HepG2 (cell line): ENCODE measurements around the gene TXN2. TPM values are rescaled to one million over a fixed set of nuclear protein-coding genes. Genes with fewer than 3 reads are reported as not detected.

Experiments
- ATAC-seq: fragments of 200-7000 bp; cut with Tn5 transposase; 3 replicates; pipeline ENCODE4 v1.9.1; 2020; ENCODE audit warnings: mild to moderate bottlenecking, moderate library complexity
- BruUV-seq: library from RNA; stranded (reverse); fragments of 400-500 nt; replicated peaks from 2 replicates; lab custom pipeline; 2021; lab: Mats Ljungman, UMichigan
- CTCF ChIA-PET: fragments of 300-600 bp; formaldehyde crosslinking; extraction: SDS; loops from one replicate; lab custom pipeline; 2021; ENCODE audit warnings: low total read pairs, inconsistent platforms, low intra/inter-chr PET ratio; lab: Yijun Ruan, JAX
- POLR2A ChIA-PET: fragments of 350-600 bp; sonication (Branson Sonifier 250); formaldehyde crosslinking; loops from one replicate; lab custom pipeline; 2020; ENCODE audit warnings: antibody characterized with exemption, inconsistent platforms; lab: Yijun Ruan, JAX
- DNase-seq: peaks from one replicate; pipeline ENCODE4 v3.0.0-alpha.2; 2015; ENCODE audit warnings: low spot score
- FAIRE-seq: peaks from 3 replicates; lab custom pipeline; 2011; peaks lifted over from hg19 to GRCh38; lab: Jason Lieb, UNC
- H2AFZ ChIP-seq: one replicate; pipeline ENCODE4 v1.6.1; 2011; ENCODE audit warnings: low read length, inconsistent platforms
- H3K27ac ChIP-seq: fragments of 300-600 bp; 3 replicates; pipeline ENCODE4 v1.8.0; 2011; ENCODE audit warnings: mixed run types, mild to moderate bottlenecking, mixed read lengths, low read length, inconsistent platforms; ENCODE audit not compliant: insufficient read depth; ENCODE audit errors: extremely low read length
- H3K27me3 ChIP-seq, 2 experiments: fragments of 200-600 bp in 1 of 2; 2 replicates in 1 of 2; 3 replicates in 1 of 2; pipeline versions ENCODE4 v1.6.0 to v1.8.0; 2011; ENCODE audit warnings: low read length in 2 of 2, mild to moderate bottlenecking in 2 of 2, moderate library complexity in 2 of 2, inconsistent platforms in 1 of 2; ENCODE audit not compliant: insufficient read depth in 2 of 2, control insufficient read depth in 1 of 2
- H3K36me3 ChIP-seq, 2 experiments: fragments of 200-600 bp in 1 of 2; replicated peaks in 1 of 2; 2 replicates in 1 of 2; 3 replicates in 1 of 2; pipeline versions ENCODE4 v1.5.1 to v1.8.0; 2011; ENCODE audit warnings: low read length in 2 of 2, inconsistent platforms in 1 of 2; ENCODE audit not compliant: insufficient read depth in 2 of 2, control insufficient read depth in 1 of 2
- H3K4me1 ChIP-seq: 2 replicates; pipeline ENCODE4 v1.5.1; 2012; ENCODE audit warnings: low read length, inconsistent platforms; ENCODE audit not compliant: insufficient read depth
- H3K4me2 ChIP-seq: 2 replicates; pipeline ENCODE4 v1.6.0; 2011; ENCODE audit warnings: low read depth, low read length, inconsistent platforms
- H3K4me3 ChIP-seq, 3 experiments: fragments of 200-600 bp in 1 of 3; sonication (generic), shearing (Covaris generic) in 1 of 3; replicated peaks in 1 of 3; 2 replicates each; pipeline ENCODE4 v1.5.1; 2011 to 2016; ENCODE audit warnings: low read length in 3 of 3, inconsistent platforms in 2 of 3, low read depth in 2 of 3, mild to moderate bottlenecking in 2 of 3, control low read depth in 1 of 3, mixed read lengths in 1 of 3; ENCODE audit not compliant: insufficient read depth in 1 of 3
- H3K79me2 ChIP-seq: one replicate; pipeline ENCODE4 v1.6.1; 2011; ENCODE audit warnings: low read length, inconsistent platforms; ENCODE audit not compliant: insufficient read depth
- H3K9ac ChIP-seq: 2 replicates; pipeline ENCODE4 v1.6.0; 2011; ENCODE audit warnings: mild to moderate bottlenecking, low read depth, low read length, inconsistent platforms; ENCODE audit not compliant: insufficient read depth
- H3K9me3 ChIP-seq: 2 replicates; pipeline ENCODE4 v1.5.1; 2012; ENCODE audit warnings: mild to moderate bottlenecking, low read length
- H4K20me1 ChIP-seq: 2 replicates; pipeline ENCODE4 v1.6.0; 2011; ENCODE audit warnings: inconsistent platforms, mild to moderate bottlenecking, low read length, moderate library complexity; ENCODE audit not compliant: insufficient read depth
- DBP ChIP-seq: sonication (generic); formaldehyde crosslinking; IDR thresholded peaks from 2 replicates; pipeline ENCODE4 v1.4.0; 2020; ENCODE audit warnings: missing genetic modification reagents; ENCODE audit errors: not compliant biosample characterization
- DNMT1 ChIP-seq: sonication (generic); formaldehyde crosslinking; IDR thresholded peaks from 2 replicates; pipeline ENCODE4 v1.5.1; 2020; ENCODE audit warnings: mild to moderate bottlenecking, missing genetic modification reagents
- EEA1 ChIP-seq: sonication (generic); formaldehyde crosslinking; IDR thresholded peaks from 2 replicates; pipeline ENCODE4 v1.5.1; 2020; ENCODE audit warnings: mild to moderate bottlenecking, missing genetic modification reagents, borderline replicate concordance
- KAT8 ChIP-seq: IDR thresholded peaks from 2 replicates; pipeline ENCODE4 v1.6.1; 2016; ENCODE audit warnings: missing genetic modification reagents, missing compliant biosample characterization
- NFYC ChIP-seq: IDR thresholded peaks from 2 replicates; pipeline ENCODE4 v1.6.1; 2016; ENCODE audit warnings: missing genetic modification reagents, missing compliant biosample characterization
- RCOR2 ChIP-seq: IDR thresholded peaks from 2 replicates; pipeline ENCODE4 v1.6.1; 2016; ENCODE audit warnings: missing biosample characterization, missing genetic modification reagents
- USF2 ChIP-seq, 2 experiments: sonication (generic) in 1 of 2; formaldehyde crosslinking in 1 of 2; IDR thresholded peaks; 2 replicates each; pipeline versions ENCODE4 v1.5.1 to v1.6.1; 2011 to 2020; ENCODE audit warnings: borderline replicate concordance in 1 of 2, low read depth in 1 of 2, low read length in 1 of 2, mild to moderate bottlenecking in 1 of 2, missing genetic modification reagents in 1 of 2, moderate library complexity in 1 of 2
- ZBTB40 ChIP-seq, 2 experiments: fragments of 450-650 bp in 1 of 2; sonication (generic) in 1 of 2; formaldehyde crosslinking in 1 of 2; IDR thresholded peaks; 2 replicates each; pipeline versions ENCODE4 v1.6.1 to v1.8.0; 2016 to 2022; ENCODE audit warnings: antibody characterized with exemption in 1 of 2, mild to moderate bottlenecking in 1 of 2, missing genetic modification reagents in 1 of 2
- ZFP62 ChIP-seq: sonication (generic); formaldehyde crosslinking; IDR thresholded peaks from 2 replicates; pipeline ENCODE4 v1.4.0; 2020; ENCODE audit warnings: missing genetic modification reagents
- ZNF709 ChIP-seq: sonication (generic); formaldehyde crosslinking; IDR thresholded peaks from 2 replicates; pipeline ENCODE4 v1.5.0; 2020; ENCODE audit warnings: mild to moderate bottlenecking, missing genetic modification reagents
- ZNF792 ChIP-seq: IDR thresholded peaks from 2 replicates; pipeline ENCODE4 v1.6.1; 2016
- WGBS: methylation state at CpG from one replicate; pipeline ENCODE4 v1.1.6; 2017; ENCODE audit warnings: low lambda C conversion rate; 5-methylcytosine and 5-hydroxymethylcytosine counted together
- in situ Hi-C: cut with HindIII; loops from 2 replicates; pipeline ENCODE4 v1.10.0; 2017; ENCODE audit warnings: low pct_unique_long_range_greater_than_20kb; ENCODE audit not compliant: extremely low pct_ligation_motif_present
- intact Hi-C: fragments of 100-400 bp; cut with micrococcal nuclease; formaldehyde crosslinking; loops from one replicate; pipeline ENCODE4 v1.10.0; 2022; ENCODE audit not compliant: unreplicated experiment
- polyA plus RNA-seq, 8 experiments: library from polyadenylated mRNA; depleted of rRNA in 3 of 8; stranded (reverse) in 7 of 8; unstranded in 1 of 8; fragments of >200 nt; fragmentation: Illumina TruSeq in 4 of 8; extraction: Trizol in 4 of 8; gene quantifications; 2 replicates each; pipeline versions ENCODE4 v1.2.1 to v1.2.3, GENCODE V29; 2011 to 2016; ENCODE audit warnings: low read depth in 4 of 8, missing spikeins in 1 of 8, mixed read lengths in 1 of 8; ENCODE audit not compliant: insufficient read depth in 1 of 8
- total RNA-seq, 5 experiments: library from RNA; depleted of rRNA; stranded (reverse); fragments of >200 nt; fragmentation: Illumina TruSeq; extraction: Trizol; gene quantifications; 2 replicates each; pipeline ENCODE4 v1.2.3, GENCODE V29; 2016; ENCODE audit warnings: low read depth in 1 of 5

Gene TXN2
- total and polyA plus RNA-seq, 2 of the 13 experiments (the other 11 are each of a cell fraction or from before 2014, with no cell fraction given), result 41.4 to 109 TPM

- TF ChIP-seq USF2 (IDR thresholded peaks at IDR 0.05; ENCODE audit: low read depth, low read length), result no peak
- no peak for TF ChIP-seq USF2 (CRISPR knock-in tag; IDR thresholded peaks at IDR 0.05; ENCODE audit: borderline replicate concordance)
- TF ChIP-seq DNMT1 (CRISPR knock-in tag), result no peak
- TF ChIP-seq ZNF709 (CRISPR knock-in tag), result no peak
- no peak for TF ChIP-seq DBP (CRISPR knock-in tag)
- no peak for TF ChIP-seq NFYC
- no peak for TF ChIP-seq ZNF792 (CRISPR knock-in tag)
- TF ChIP-seq KAT8 (CRISPR knock-in tag), result no peak
- TF ChIP-seq ZFP62 (CRISPR knock-in tag), result no peak
- TF ChIP-seq RCOR2, result no peak
- no peak for TF ChIP-seq EEA1 (CRISPR knock-in tag)
Observed at GRCh38 chr22:36478966-36479365, 2.5 kb downstream of the TXN2 start (continued).

- H3K36me3 ChIP-seq, result peaks cover 29 to 56% of the 10 kb centered on the region in 2 experiments
- no peak for ATAC-seq
- CTCF ChIA-PET, result no interaction called here
- TF ChIP-seq ZBTB40 (IDR thresholded peaks at IDR 0.05), result peak; percentile 40
- TF ChIP-seq ZBTB40 (CRISPR knock-in tag; IDR thresholded peaks at IDR 0.05), result peak; percentile 95
Observed at GRCh38 chr22:36475341-36475740, 6.1 kb downstream of the TXN2 start.

More at GRCh38 chr22:36475341-36475740, 6.1 kb downstream of the TXN2 start:
- no peaks in the 10 kb centered on the region for H4K20me1 ChIP-seq
- peaks cover 13% of the 10 kb centered on the region for H3K4me1 ChIP-seq
- H3K27me3 ChIP-seq, result no peaks in the 10 kb centered on the region
- DNase-seq (no peak), FAIRE-seq (no peak)
- H3K79me2 ChIP-seq, result peaks cover 6% of the 10 kb centered on the region
- POLR2A ChIA-PET, result no interaction called here
- BruUV-seq, result no TSS peak
- H3K9me3 ChIP-seq, result no peaks in the 10 kb centered on the region
- H3K27ac ChIP-seq, result no peak overlapping the region
- in situ Hi-C loops, result no loop called here
- H3K9ac ChIP-seq, result no peak overlapping the region
- H3K4me2 ChIP-seq, result no peak overlapping the region
- WGBS, result 100% methylated on average over 6 of the region's 6 CpGs
- no peak overlapping the region for H3K4me3 ChIP-seq
- intact Hi-C loops, result no loop called here
- H2AFZ ChIP-seq, result no peak overlapping the region
